Esophagus muscularis mucosa (tissue), 4 donors: Measurements from ENCODE around the gene HOMEZ. TPM values are rescaled to one million over a fixed set of nuclear protein-coding genes. Genes with fewer than 3 reads are reported as not detected.
"Not testable (repeated sequence)": the region's sequence is repeated elsewhere in the genome, so short reads cannot be mapped to it uniquely, and the experiment has no call there.

Experiments
- DNase-seq: peaks from one replicate; pipeline ENCODE4 v3.0.0-alpha.2; 2017; ENCODE audit errors: extremely low spot score
- H3K27ac ChIP-seq, 4 donors: fragments of 200-600 bp; sonication (generic); replicated peaks in 1 of 4; 1 replicate in 3 of 4; 2 replicates in 1 of 4; pipeline ENCODE4 v1.5.1; 2016 to 2019; ENCODE audit warnings: mild to moderate bottlenecking in 1 of 4
- H3K27me3 ChIP-seq, 4 donors: fragments of 200-600 bp; sonication (generic); one replicate each; pipeline versions ENCODE4 v1.5.1 to v1.6.0; 2016 to 2019
- H3K36me3 ChIP-seq, 4 donors: fragments of 200-600 bp; sonication (generic); one replicate each; pipeline ENCODE4 v1.5.1; 2016 to 2019
- H3K4me1 ChIP-seq, 4 donors: fragments of 200-600 bp; sonication (generic); one replicate each; pipeline ENCODE4 v1.5.1; 2016 to 2019
- H3K4me3 ChIP-seq, 4 donors: fragments of 200-600 bp; sonication (generic); 1 replicate in 2 of 4; 2 replicates in 2 of 4; pipeline ENCODE4 v1.5.1; 2016 to 2019; ENCODE audit warnings: mild to moderate bottlenecking in 4 of 4, moderate library complexity in 1 of 4
- H3K9me3 ChIP-seq, 4 donors: fragments of 200-600 bp; sonication (generic); 1 replicate in 3 of 4; 2 replicates in 1 of 4; pipeline ENCODE4 v1.5.1; 2016 to 2019
- EP300 ChIP-seq: sonication (generic); formaldehyde crosslinking; IDR thresholded peaks from one replicate; pipeline ENCODE4 v1.6.1; 2017; ENCODE audit warnings: antibody characterized with exemption
- POLR2A ChIP-seq: fragments of 450-650 bp; IDR thresholded peaks from one replicate; pipeline ENCODE4 v1.6.1; 2017; ENCODE audit warnings: antibody characterized with exemption, moderate library complexity, mild to moderate bottlenecking, low read depth
- POLR2AphosphoS5 ChIP-seq, 2 donors: sonication (generic); formaldehyde crosslinking; IDR thresholded peaks; one replicate each; pipeline ENCODE4 v1.6.1; 2017; ENCODE audit warnings: antibody characterized with exemption in 2 of 2
- WGBS: methylation state at CpG from one replicate; pipeline ENCODE4 v1.1.5; 2018; 5-methylcytosine and 5-hydroxymethylcytosine counted together
- intact Hi-C: fragments of 100-400 bp; cut with DNase I; formaldehyde crosslinking; loops from one replicate; pipeline ENCODE4 v1.15.1; 2023
- total RNA-seq, 4 donors: library from RNA; depleted of rRNA; stranded (reverse); fragments of >200 nt; gene quantifications; one replicate each; pipeline versions ENCODE4 v1.1.0 to v1.2.1, GENCODE V29; 2016
- TF ChIP-seq, protein P1 (sequence below), 3 experiments: fragments of 200-600 bp in 2 of 3; fragments of 450-650 bp in 1 of 3; sonication (generic) in 2 of 3; IDR thresholded peaks; one replicate each; pipeline ENCODE4 v1.5.1; 2017 to 2019; ENCODE audit warnings: antibody characterized with exemption in 3 of 3, mild to moderate bottlenecking in 2 of 3, moderate library complexity in 1 of 3

Gene HOMEZ
- total RNA-seq, 4 donors from 2014 or later, result 8.3 to 14.2 (median 12.4) TPM

DNA sequence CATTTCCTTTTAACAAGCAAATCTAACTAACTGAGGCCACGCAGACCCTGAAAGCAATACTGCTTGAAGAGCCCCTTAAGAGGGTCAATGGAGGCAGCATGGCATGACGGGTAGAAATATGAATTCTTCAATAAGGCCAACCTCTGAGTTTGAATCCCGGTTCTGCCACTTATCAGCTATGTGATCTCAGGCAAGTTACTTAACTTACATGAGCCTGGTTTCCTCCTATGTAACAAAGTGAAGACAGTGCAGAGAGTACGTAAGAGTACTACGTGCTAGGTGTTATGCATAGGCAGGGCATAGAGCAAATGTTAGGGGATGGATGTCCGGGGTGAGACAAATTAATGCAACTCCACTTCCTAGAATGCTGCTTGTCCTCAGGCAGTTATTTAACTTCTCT, 4.7 kb downstream of the HOMEZ start:
- H3K27ac ChIP-seq, result no peak overlapping the region
- peaks cover 14 to 25% (median 19%) of the 10 kb centered on the region in 4 donors for H3K4me1 ChIP-seq
- no peaks in the 10 kb centered on the region for H3K9me3 ChIP-seq
- 86% methylated on average over 6 of the region's 6 CpGs for WGBS
- intact Hi-C loops, result no loop called here
- no peak overlapping the region for H3K4me3 ChIP-seq
- TF ChIP-seq POLR2AphosphoS5 (IDR thresholded peaks at IDR 0.05), result no peak
- TF ChIP-seq, protein P1, sequence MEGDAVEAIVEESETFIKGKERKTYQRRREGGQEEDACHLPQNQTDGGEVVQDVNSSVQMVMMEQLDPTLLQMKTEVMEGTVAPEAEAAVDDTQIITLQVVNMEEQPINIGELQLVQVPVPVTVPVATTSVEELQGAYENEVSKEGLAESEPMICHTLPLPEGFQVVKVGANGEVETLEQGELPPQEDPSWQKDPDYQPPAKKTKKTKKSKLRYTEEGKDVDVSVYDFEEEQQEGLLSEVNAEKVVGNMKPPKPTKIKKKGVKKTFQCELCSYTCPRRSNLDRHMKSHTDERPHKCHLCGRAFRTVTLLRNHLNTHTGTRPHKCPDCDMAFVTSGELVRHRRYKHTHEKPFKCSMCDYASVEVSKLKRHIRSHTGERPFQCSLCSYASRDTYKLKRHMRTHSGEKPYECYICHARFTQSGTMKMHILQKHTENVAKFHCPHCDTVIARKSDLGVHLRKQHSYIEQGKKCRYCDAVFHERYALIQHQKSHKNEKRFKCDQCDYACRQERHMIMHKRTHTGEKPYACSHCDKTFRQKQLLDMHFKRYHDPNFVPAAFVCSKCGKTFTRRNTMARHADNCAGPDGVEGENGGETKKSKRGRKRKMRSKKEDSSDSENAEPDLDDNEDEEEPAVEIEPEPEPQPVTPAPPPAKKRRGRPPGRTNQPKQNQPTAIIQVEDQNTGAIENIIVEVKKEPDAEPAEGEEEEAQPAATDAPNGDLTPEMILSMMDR (IDR thresholded peaks at IDR 0.05), result no peak
- no peak for TF ChIP-seq EP300
- H3K27me3 ChIP-seq, result no peaks in the 10 kb centered on the region
- H3K36me3 ChIP-seq, result peaks cover 0 to 10% (median 7%) of the 10 kb centered on the region in 4 donors
- no peak for DNase-seq

DNA sequence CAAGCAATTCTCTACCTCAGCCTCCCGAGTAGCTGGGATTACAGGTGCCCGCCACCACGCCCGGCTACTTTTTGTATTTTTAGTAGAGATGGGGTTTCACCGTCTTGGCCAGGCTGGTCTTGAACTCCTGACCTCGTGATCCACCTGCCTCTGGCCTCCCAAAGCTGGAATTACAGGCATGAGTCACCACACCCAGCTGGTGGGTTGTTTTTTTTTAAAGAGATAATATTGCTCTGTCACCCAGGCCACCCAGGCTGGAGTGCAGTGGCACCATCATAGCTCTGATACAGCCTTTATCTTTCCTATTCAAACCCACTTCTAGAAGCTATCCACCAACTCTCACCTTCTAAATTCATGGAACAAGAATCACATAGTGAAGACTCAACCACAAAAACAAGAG, 8.0 kb downstream of the HOMEZ start:
- H3K9me3 ChIP-seq, DNase-seq, H3K27ac ChIP-seq, H3K4me3 ChIP-seq, H3K27me3 ChIP-seq, intact Hi-C loops, H3K4me1 ChIP-seq: not testable (repeated sequence)
- 94% methylated on average over 6 of the region's 6 CpGs for WGBS
- H3K36me3 ChIP-seq, result peaks cover 6 to 17% (median 16%) of the 10 kb centered on the region in 4 donors

DNA sequence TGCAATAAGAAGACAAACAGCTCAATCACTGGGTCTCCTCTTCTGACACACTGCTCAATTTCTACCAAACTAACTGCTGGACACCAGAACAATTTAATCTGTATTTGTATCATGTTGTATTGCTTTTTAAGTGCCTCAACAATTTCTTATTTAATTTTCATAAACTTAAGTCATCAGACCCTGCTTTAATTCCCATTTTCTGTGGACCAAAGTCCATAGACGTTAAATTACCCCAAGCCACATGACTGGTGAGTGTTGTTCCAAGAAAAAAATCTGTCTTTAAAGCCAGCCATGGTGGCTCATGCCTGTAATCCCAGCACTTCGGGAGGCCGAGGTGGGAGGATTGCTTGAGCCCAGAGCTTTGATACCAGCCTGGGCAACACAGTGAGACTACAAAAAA, 8.7 kb downstream of the HOMEZ start:
- Histone ChIP-seq H3K4me1 (peaks cover 0 to 4% (median 0%) of the 10 kb centered on the region in 4 donors), H3K9me3 (no peaks in the 10 kb centered on the region), H3K4me3 (no peak overlapping the region), H3K36me3 (peaks cover 6 to 17% (median 16%) of the 10 kb centered on the region in 4 donors), H3K27me3 (no peaks in the 10 kb centered on the region), H3K27ac (no peak overlapping the region)
- DNase-seq, result no peak
- WGBS, result 90% methylated on average over 3 of the region's 3 CpGs
- intact Hi-C loops, result no loop called here
- TF ChIP-seq, protein P1 (IDR thresholded peaks at IDR 0.05), result no peak
- TF ChIP-seq POLR2AphosphoS5 (IDR thresholded peaks at IDR 0.05), result no peak
- no peak for TF ChIP-seq EP300
- no peak for TF ChIP-seq POLR2A

DNA sequence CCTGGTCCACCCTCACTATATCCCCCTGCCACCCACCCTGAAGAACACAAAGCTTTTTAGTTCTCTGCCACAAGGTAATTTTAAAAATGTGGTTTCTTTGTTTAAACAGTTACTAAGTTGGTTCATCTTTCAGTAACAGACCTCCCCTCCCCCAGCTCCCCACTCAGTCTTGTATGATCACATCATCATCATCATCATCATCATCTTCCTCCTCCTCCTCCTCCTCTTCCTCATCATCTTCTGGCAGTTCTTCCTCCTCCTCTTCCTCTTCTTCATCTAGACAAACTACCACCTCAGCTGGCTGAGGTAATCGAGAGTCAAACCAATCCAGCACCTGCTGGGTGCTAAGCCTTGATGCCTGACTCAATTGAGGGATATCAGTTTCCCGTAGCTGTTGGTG, 10.5 kb downstream of the HOMEZ start:
- Histone ChIP-seq H3K9me3 (no peaks in the 10 kb centered on the region), H3K4me3 (no peak overlapping the region), H3K4me1 (peaks cover 0 to 4% (median 0%) of the 10 kb centered on the region in 4 donors), H3K27me3 (no peaks in the 10 kb centered on the region), H3K36me3 (peaks cover 6 to 17% (median 16%) of the 10 kb centered on the region in 4 donors), H3K27ac (no peak overlapping the region)
- no peak for DNase-seq
- no peak for TF ChIP-seq EP300
- no peak for TF ChIP-seq POLR2A
- TF ChIP-seq POLR2AphosphoS5 (IDR thresholded peaks at IDR 0.05), result no peak
- 85% methylated on average over 2 of the region's 2 CpGs for WGBS
- intact Hi-C loops, result no loop called here

DNA sequence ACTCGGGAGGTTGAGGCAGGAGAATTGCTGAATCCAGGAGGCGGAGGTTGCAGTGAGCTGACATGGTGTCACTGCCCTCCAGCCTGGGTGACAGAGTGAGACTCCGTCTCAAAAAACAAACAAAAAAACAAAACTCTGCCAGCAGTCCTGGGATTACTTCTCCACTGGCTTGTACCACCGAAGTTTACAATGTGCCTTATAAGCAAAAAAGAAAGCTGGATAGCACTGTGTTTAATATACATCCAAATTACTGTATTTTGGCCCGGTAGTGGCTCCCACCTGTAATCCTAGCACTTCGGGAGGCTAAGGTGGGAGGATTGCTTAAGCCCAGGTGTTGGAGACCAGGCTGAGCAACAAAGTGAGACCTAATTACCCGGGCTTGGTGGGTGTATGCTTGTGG, 16.7 kb downstream of the HOMEZ start:
- Histone ChIP-seq H3K9me3 (no peaks in the 10 kb centered on the region), H3K4me3 (no peak overlapping the region), H3K27me3 (no peaks in the 10 kb centered on the region), H3K36me3 (no peaks in the 10 kb centered on the region), H3K4me1 (peaks cover 0 to 6% (median 0%) of the 10 kb centered on the region in 4 donors), H3K27ac (no peak overlapping the region)
- no peak for TF ChIP-seq POLR2AphosphoS5 (IDR thresholded peaks at IDR 0.05)
- TF ChIP-seq EP300, result no peak
- no peak for TF ChIP-seq POLR2A
- TF ChIP-seq, protein P1 (IDR thresholded peaks at IDR 0.05), result no peak
- DNase-seq, result no peak
- 93% methylated on average over 7 of the region's 7 CpGs for WGBS
- intact Hi-C loops, result no loop called here

DNA sequence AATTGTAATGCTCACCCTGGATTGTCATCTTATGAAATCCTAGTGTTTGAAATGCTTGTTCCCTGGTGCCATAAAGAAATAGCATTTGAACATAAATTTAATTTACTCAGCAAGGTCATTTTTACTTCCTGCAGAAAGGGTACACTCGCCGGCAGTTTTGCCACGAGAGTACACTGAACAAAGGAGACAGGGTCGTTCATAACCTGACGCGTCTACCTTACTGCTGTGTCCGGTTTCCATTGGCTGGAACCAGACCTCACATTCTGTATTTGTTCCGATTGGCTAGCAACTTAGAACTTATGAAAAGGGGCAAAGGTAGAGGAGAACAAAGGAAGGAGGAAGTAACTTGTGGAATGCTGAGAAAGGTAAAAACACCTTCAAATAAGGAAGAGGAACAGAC, 25.1 kb downstream of the HOMEZ start:
- WGBS, result 78% methylated on average over 8 of the region's 8 CpGs
- DNase-seq, H3K27me3 ChIP-seq, intact Hi-C loops, H3K9me3 ChIP-seq, H3K36me3 ChIP-seq, H3K27ac ChIP-seq, H3K4me3 ChIP-seq: not testable (repeated sequence)
- H3K4me1 ChIP-seq, result peaks cover 0 to 15% (median 4%) of the 10 kb centered on the region in 4 donors
